HG02973 (cell line): Measurements from ENCODE around the gene ALDH8A1.

ENCODE experiments used
- ATAC-seq: cut with Tn5 transposase; IDR thresholded peaks from one replicate; pipeline ENCODE4 v1.9.1; 2021; ENCODE audit warnings: moderate library complexity; ENCODE audit not compliant: unreplicated experiment

ALDH8A1 gene, protein sequence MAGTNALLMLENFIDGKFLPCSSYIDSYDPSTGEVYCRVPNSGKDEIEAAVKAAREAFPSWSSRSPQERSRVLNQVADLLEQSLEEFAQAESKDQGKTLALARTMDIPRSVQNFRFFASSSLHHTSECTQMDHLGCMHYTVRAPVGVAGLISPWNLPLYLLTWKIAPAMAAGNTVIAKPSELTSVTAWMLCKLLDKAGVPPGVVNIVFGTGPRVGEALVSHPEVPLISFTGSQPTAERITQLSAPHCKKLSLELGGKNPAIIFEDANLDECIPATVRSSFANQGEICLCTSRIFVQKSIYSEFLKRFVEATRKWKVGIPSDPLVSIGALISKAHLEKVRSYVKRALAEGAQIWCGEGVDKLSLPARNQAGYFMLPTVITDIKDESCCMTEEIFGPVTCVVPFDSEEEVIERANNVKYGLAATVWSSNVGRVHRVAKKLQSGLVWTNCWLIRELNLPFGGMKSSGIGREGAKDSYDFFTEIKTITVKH

GRCh38 chr6:134949927-134950326 lies at the start of gene ALDH8A1:
ALDH8A1 (minus strand) TSS chr6:134950101; CDS start chr6:134950053, 48 bp downstream.
- ATAC-seq, result no peak

DNA sequence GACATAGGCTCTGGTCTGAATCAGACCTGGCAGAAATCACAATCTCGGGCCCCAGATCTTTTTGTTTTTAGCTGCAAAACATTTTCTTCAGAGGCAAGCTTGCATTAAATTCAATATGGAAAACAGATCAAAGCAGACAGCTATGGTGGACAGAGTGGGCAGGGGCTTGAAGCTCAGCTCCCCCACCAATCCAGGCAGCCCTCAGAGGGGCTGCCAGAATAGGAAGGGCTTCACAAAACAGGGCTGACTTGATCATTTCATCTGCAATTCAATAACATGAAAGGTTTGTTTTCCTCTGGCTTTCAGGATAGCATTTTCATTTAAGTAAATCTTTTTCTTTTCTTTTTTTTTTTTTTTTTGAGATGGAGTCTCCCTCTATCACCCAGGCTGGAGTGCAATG lies 49.2 kb upstream of the ALDH8A1 start:
- ATAC-seq, result no peak

DNA sequence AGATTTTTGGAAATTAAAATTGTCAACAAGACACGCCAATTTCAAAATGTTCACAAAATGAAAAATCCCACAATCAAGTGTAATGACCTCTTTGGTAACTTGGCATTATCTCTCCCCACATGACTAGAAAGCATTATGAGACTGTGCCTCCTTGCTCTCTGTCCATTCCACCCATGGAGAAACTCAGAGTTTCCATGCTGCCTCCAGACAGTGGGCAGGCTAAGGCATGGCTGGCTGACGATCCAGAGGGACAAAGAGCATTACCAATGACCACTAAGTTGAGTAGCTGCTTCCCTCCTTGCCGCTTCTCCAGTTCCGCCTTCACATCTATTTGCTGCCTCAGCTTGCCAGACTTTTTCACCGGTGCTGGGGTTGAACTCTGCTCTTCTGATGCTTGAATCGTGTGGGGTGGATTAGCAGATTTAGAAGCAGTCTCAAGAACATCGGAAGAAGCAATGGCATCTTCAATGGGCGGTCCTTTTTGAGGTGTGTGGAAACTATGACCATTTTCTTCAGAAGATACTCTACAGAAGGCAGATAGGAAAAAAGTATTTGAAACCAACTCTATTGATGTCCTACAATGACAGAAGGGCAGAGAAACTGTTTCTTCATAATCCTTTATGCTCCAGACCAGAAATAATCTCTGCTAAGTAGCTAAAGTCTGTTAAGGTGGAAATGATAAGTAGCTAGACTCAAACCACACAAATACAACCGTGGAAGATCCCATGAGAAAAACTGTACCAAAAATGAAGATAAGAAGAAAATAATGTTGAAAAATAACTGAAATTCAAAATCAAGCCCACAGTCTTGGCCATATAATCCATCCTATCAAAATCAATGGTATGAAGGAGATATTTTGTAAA lies 47.5 kb upstream of the ALDH8A1 start:
- ATAC-seq, result no peak

- no peak for ATAC-seq
Observed at GRCh38 chr6:134995536-134995935, 45.6 kb upstream of the ALDH8A1 start.

DNA sequence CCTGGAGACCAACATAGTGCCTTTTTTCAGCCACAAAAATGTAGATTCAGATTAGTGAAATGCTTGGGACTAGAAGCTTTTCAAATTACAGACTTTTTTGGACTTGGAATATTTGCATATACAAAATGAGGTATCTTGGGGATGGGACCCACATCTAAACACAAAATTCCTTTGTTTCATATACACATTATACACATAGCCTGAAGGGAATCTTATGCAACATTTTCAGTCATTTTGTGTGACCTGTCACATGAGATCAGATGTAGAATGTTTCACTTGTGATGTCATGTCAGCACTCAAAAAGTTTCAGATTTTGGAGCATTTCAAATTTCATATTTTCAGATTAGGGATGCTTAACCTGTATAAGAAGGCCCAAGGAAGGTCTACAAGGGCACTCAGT lies 44.5 kb upstream of the ALDH8A1 start:
- ATAC-seq, result no peak

DNA sequence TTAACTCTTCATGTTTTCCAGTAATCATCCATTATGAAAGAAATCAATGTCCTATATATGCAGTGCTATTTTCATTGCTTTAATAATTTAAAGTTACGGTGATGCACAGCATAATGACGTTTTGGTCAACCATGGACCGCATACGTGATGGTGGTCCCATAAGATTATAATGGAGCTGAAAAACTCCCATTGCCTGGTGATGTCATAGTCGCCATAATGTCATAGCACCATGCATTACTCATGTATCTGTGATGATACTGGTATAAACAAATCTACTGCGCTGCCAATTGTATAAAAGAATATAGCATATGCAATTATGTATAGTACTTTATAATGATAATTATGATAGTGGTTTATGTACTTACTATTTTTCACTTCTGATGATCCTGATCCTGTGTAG lies 42.3 kb upstream of the ALDH8A1 start:
- ATAC-seq, result no peak

- no peak for ATAC-seq
Observed at GRCh38 chr6:134990262-134990661, 40.4 kb upstream of the ALDH8A1 start.

DNA sequence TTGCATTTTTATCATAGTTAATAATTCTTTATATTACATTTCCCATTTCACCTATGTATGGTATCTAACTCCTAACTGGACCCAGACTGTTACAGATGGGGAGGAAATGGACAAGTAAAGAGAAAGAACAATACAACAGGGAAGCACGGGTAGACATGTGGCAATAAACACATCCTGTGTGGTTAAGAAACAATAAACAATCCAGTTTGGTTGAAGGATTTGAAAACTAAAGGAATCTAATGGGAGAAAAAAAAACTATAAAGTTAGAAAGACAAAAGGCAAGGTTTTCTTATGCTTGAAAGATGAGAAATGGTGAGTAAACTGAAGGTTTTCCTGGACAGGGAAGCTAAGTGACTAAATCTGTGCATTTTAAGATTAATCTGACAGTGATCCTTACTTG lies 34.9 kb upstream of the ALDH8A1 start:
- no peak for ATAC-seq

DNA sequence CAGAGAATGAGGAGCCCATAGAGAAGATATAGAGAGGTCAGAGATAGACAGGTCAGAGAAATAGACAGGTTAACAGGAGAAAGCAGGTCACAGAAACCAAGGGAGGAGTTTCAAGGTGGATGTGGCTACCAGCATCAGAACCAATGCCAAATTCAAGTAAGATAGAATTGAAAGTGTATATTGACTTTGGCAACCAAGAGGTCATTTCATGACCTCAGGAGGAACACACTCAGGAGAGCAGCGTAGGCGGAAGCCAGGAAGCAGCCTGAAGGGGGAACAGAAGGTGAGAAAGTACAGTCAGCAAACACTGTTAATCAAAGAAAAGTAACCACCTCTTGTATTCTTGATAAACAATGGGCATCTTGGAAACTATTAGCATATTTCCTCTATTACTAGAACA lies 33.9 kb upstream of the ALDH8A1 start:
- no peak for ATAC-seq

DNA sequence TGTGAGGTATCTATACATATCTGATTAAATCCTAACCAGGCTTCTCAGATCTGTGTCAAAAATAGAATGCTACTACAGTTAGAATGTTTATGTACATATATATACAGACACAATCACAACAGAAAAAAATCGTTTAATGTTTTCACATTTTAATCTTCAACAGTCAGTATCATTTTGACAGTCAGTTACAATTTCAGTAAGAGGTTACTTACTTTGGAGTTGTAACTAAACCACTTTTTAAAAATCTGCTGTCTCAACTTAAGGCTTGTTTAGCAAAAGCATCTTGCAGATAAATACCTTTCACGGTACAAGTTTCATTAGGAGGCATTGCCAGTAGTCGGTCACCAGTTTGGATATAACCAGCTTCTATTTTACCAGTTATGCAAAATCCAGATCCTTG lies 32.3 kb upstream of the ALDH8A1 start:
- ATAC-seq, result no peak

GRCh38 chr6:134980846-134981245 lies 30.9 kb upstream of the ALDH8A1 start:
- ATAC-seq, result no peak

DNA sequence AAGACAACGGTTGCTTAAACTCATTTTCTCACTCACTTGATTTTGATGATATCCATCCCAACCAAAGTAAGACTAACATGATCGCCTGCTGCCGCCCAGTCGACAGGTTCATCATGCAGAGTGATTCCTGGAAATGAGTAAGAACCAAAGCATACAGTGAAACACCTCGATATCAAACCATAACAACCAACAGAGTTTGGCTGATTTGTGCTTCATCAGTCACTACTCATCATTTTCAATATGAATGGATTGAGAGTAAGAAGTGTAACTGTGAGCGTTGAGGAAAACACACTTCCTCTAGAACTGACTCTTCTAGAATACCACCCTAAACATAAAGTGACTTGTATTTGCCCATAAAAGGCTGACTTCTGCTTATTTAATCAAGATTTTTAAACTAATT lies 29.2 kb upstream of the ALDH8A1 start:
- peak; percentile 96 for ATAC-seq

GRCh38 chr6:134974370-134974769 lies 24.5 kb upstream of the ALDH8A1 start:
- no peak for ATAC-seq

DNA sequence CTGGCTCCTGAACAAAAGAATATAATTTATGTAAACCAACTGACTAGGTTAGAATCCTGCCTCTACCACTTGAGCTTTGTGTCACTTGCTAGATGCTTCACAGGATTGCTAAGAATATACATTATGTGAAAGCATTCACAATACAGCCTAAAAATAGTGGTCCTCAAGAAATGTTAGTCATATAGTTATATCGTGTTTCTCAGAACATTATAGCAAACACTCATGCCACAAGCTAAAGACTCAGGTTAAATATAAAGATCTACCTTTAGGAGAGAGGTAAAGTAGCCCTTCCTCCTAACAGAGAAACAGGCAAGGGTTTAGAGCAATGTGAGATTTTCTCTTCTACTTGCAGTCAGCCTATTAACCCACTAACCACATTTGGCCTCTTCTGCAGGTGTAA lies 17.8 kb upstream of the ALDH8A1 start:
- no peak for ATAC-seq

DNA sequence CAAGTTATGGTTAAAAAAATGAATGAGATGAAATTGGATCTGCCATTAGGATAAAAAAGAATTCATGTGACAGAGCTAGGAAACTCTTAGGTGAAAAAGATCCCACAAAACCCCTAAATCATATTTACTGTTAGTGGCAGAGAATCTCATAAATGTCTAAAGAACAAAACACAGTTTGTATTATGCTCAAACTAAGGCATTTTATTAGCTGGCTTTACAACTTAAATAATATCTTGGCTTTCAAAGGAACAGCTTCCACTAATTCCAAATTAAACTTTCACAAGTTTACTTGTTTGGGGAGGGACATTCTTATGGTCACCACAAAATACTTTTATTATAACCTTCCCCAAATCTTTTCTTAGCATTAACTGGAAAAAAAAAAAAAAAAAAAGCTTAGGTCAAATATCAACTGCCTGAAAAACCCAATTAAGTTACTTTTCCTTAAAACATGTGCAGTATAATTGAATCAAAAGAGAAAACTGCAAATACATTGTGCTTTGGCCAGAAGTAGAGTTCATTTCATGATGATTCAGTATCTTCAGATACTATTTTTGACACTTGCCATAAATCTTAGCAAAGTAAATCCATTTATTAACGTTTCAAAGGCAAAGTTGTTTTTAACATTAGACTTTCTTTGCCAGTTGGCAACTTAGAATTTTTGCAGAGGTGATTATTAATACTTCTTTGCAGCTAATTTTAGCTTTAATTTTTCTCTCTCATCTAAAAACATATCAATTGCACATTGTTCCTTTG lies 14.7 kb upstream of the ALDH8A1 start:
- ATAC-seq, result no peak

GRCh38 chr6:134962421-134962820 lies 12.5 kb upstream of the ALDH8A1 start:
- ATAC-seq, result no peak

DNA sequence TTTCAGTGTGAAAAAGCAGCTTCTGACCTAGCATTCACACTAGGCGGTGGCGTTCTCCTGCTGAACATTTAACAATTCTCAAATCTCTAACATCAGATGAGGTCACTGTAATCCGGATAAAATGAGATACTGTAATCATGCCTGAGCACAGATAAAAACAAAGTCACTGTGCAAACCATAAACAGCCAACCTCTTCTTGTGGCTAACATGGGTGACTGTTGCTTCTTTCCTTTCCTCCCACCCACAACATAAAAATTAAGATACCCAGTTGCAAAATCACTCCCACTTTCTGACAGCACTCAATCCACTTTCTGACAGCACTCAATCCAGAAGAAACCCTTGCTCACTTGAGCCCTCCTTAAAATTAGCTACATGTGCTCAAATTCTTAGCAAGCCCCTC lies 11.5 kb upstream of the ALDH8A1 start:
- no peak for ATAC-seq

DNA sequence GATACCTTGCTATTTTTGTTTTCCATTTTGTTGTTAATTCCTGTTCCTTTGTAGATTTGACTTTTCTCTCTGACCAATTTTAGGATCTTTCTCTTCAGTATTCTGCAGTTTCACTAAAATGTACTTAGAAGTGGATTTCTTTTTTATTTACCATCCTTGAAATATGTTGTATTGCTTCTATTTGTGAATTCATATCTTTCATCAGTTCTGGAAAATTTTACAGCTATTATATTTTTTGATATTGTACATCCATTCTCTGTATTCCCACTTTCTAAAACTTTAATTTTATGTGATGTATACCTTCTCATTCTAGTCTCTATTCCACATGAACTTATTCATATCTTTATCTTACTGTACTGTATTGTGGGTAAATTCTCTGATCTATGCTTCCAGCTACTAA lies 9.7 kb upstream of the ALDH8A1 start:
- ATAC-seq, result no peak

DNA sequence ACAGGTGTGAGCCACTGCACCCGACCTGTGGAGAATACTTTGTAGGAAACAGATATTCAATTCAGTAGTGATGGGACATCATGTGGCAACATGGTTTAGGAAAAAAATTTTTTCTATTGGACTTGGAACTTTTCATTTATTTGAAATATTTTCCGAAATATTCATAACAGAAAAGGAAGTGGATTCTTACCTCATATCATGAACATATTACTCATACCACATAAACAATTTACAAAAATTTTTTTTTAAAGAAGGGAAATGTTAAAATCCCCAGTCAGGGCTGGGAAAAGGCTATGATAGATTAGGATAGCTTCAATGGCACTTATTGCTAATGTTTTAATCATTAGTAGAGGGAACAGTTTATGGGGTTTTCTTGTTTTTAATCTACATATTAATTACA lies 6.8 kb upstream of the ALDH8A1 start:
- ATAC-seq, result no peak

DNA sequence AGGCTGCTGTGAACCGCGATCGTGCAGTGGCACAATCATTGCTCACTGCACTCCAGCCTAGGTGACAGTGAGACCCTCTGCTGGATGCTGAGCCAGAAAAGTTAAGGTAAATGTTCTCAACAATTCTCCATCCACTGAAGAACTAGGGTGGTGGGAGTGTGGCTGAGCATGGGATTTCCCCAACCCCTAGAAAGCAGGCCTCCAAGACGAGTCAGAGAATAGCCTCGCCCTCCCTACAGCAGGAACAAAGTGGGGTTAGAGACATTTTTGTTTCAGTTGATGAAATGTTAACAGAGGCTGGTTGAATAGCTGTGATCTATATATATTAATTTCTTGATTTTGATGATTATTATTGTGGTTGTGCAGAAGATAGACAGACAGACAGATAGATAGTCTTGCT lies 6.1 kb upstream of the ALDH8A1 start:
- no peak for ATAC-seq

- no peak for ATAC-seq
Observed at GRCh38 chr6:134954272-134955000, 4.5 kb upstream of the ALDH8A1 start.
